Measurements from ENCODE around the gene TSPAN9.
A peak's percentile ranks its signal among the peaks of the same experiment; 100 is the strongest.

TSPAN9 gene

DNA sequence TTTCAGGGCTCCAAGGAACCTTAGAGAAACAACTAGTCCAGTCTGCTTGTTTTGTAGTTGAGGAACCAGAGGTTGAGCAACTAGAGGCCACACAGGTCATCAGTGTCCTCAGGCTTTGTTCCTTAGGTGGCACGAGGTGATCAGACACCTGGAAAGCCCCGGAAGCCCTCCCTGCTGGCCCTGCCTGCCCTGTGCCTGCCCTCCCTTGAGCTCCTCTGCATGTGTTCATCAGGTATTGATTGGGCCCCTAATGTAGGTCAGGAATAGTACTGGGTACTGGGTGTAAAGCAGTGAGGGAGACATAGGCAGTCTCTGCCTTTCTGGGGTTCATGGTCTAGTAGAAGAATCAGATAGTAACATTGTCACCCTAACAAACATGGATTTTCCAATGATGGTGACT, 114.3 kb downstream of the TSPAN9 start:
- no peaks in the 10 kb centered on the region for H3K27me3 ChIP-seq (ENCODE audit: control insufficient read depth in 5 of 5, insufficient read depth in 4 of 5, low read length in 5 of 5)
- peaks cover 0 to 35% (median 0%) of the 10 kb centered on the region in 5 donors for H3K4me1 ChIP-seq (ENCODE audit: control insufficient read depth in 5 of 5, insufficient read depth in 5 of 5, low read length in 5 of 5)
- no peak overlapping the region for H3K27ac ChIP-seq (ENCODE audit: low read depth, low read length)
- H3K4me3 ChIP-seq (ENCODE audit: low read depth in 1 of 5, low read length in 5 of 5): no peak overlapping the region
- H3K9me3 ChIP-seq (ENCODE audit: control insufficient read depth in 5 of 5, low read length in 5 of 5): no peaks in the 10 kb centered on the region
- H3K36me3 ChIP-seq (ENCODE audit: control insufficient read depth in 5 of 5, insufficient read depth in 5 of 5, low read length in 5 of 5): no peaks in the 10 kb centered on the region
- H3K9ac ChIP-seq (ENCODE audit: low read length in 5 of 5): no peak overlapping the region

DNA sequence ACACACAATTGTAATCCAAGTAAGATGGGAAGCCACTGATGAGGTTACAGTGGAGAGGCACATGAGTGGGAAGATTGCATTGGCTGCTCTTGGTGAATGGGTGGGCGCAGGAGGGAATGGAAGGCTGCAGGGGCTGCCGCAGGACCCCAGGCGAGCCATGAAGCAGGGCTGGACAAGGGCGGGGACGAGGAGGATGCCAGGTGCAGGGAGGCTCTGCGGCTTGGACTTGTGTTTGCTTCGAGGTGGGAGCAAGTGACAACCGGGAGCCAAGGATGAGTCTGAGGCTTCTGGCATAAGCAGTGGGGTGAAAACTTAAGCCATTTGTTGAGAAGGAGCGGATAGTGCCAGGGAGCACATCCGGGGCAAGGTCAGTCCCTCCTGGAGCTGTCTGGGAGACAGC, 115.0 kb downstream of the TSPAN9 start:
- Histone ChIP-seq H3K36me3 (ENCODE audit: control insufficient read depth in 5 of 5, insufficient read depth in 5 of 5, low read length in 5 of 5) (no peaks in the 10 kb centered on the region), H3K27me3 (ENCODE audit: control insufficient read depth in 5 of 5, insufficient read depth in 4 of 5, low read length in 5 of 5) (no peaks in the 10 kb centered on the region), H3K27ac (ENCODE audit: low read depth, low read length) (no peak overlapping the region), H3K9ac (ENCODE audit: low read length in 5 of 5) (no peak overlapping the region), H3K9me3 (ENCODE audit: control insufficient read depth in 5 of 5, low read length in 5 of 5) (no peaks in the 10 kb centered on the region), H3K4me1 (ENCODE audit: control insufficient read depth in 5 of 5, insufficient read depth in 5 of 5, low read length in 5 of 5) (peaks cover 0 to 27% (median 0%) of the 10 kb centered on the region in 5 donors), H3K4me3 (ENCODE audit: low read depth in 1 of 5, low read length in 5 of 5) (no peak overlapping the region)

GRCh38 chr12:3193131-3193530, 116.0 kb downstream of the TSPAN9 start:
- Histone ChIP-seq H3K27ac (ENCODE audit: low read depth, low read length) (no peak overlapping the region), H3K27me3 (ENCODE audit: control insufficient read depth in 5 of 5, insufficient read depth in 4 of 5, low read length in 5 of 5) (no peaks in the 10 kb centered on the region), H3K9ac (ENCODE audit: low read length in 5 of 5) (no peak overlapping the region), H3K36me3 (ENCODE audit: control insufficient read depth in 5 of 5, insufficient read depth in 5 of 5, low read length in 5 of 5) (no peaks in the 10 kb centered on the region), H3K4me3 (ENCODE audit: low read depth in 1 of 5, low read length in 5 of 5) (no peak overlapping the region), H3K4me1 (ENCODE audit: control insufficient read depth in 5 of 5, insufficient read depth in 5 of 5, low read length in 5 of 5) (peaks cover 0 to 18% (median 0%) of the 10 kb centered on the region in 5 donors), H3K9me3 (ENCODE audit: control insufficient read depth in 5 of 5, low read length in 5 of 5) (no peaks in the 10 kb centered on the region)

GRCh38 chr12:3193755-3194154, 116.6 kb downstream of the TSPAN9 start:
- no peaks in the 10 kb centered on the region for H3K27me3 ChIP-seq (ENCODE audit: control insufficient read depth in 5 of 5, insufficient read depth in 4 of 5, low read length in 5 of 5)

GRCh38 chr12:3195337-3195736, 118.2 kb downstream of the TSPAN9 start:
- H3K27me3 ChIP-seq (ENCODE audit: control insufficient read depth in 5 of 5, insufficient read depth in 4 of 5, low read length in 5 of 5): peaks cover 0 to 10% (median 0%) of the 10 kb centered on the region in 5 donors
- no peak overlapping the region for H3K4me3 ChIP-seq (ENCODE audit: low read depth in 1 of 5, low read length in 5 of 5)
- H3K9ac ChIP-seq (ENCODE audit: low read length in 5 of 5): no peak overlapping the region
- H3K36me3 ChIP-seq (ENCODE audit: control insufficient read depth in 5 of 5, insufficient read depth in 5 of 5, low read length in 5 of 5): no peaks in the 10 kb centered on the region
- H3K27ac ChIP-seq (ENCODE audit: low read depth, low read length): no peak overlapping the region
- no peaks in the 10 kb centered on the region for H3K9me3 ChIP-seq (ENCODE audit: control insufficient read depth in 5 of 5, low read length in 5 of 5)
- H3K4me1 ChIP-seq (ENCODE audit: control insufficient read depth in 5 of 5, insufficient read depth in 5 of 5, low read length in 5 of 5): peaks cover 0 to 24% (median 14%) of the 10 kb centered on the region in 5 donors

More at GRCh38 chr12:3193755-3194154, 116.6 kb downstream of the TSPAN9 start:
- no peak overlapping the region for H3K4me3 ChIP-seq (ENCODE audit: low read depth in 1 of 5, low read length in 5 of 5)
- H3K9ac ChIP-seq (ENCODE audit: low read length in 5 of 5): no peak overlapping the region
- H3K27ac ChIP-seq (ENCODE audit: low read depth, low read length): no peak overlapping the region
- H3K36me3 ChIP-seq (ENCODE audit: control insufficient read depth in 5 of 5, insufficient read depth in 5 of 5, low read length in 5 of 5): no peaks in the 10 kb centered on the region
- H3K9me3 ChIP-seq (ENCODE audit: control insufficient read depth in 5 of 5, low read length in 5 of 5): no peaks in the 10 kb centered on the region
- H3K4me1 ChIP-seq (ENCODE audit: control insufficient read depth in 5 of 5, insufficient read depth in 5 of 5, low read length in 5 of 5): peaks cover 0 to 12% (median 0%) of the 10 kb centered on the region in 5 donors

GRCh38 chr12:3195859-3196483, 118.8 kb downstream of the TSPAN9 start:
- Histone ChIP-seq H3K9ac (ENCODE audit: low read length in 5 of 5) (no peak overlapping the region), H3K4me1 (ENCODE audit: control insufficient read depth in 5 of 5, insufficient read depth in 5 of 5, low read length in 5 of 5) (peaks cover under 1 to 26% (median 20%) of the 10 kb centered on the region in 5 donors), H3K27ac (ENCODE audit: low read depth, low read length) (no peak overlapping the region)

DNA sequence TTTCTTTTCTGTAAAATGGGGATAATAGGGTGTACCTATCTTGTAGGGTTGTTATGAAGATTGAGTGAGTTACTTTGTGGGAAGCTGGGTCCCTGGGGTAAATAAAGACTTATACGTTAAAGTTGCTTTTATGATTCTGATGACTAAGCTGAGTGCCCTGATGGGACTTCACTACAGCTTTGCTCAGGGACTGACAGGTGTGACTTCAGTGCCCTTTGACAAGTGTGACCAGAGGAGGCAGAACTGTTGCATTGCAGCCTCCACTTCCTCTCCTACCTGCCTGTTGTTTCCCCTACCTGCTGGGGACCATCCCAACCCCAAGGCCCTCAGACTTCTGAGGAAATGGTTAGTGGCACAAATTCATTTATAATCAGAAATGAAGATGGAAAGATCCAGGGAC, 119.3 kb downstream of the TSPAN9 start:
- Histone ChIP-seq H3K4me1 (ENCODE audit: control insufficient read depth in 5 of 5, insufficient read depth in 5 of 5, low read length in 5 of 5) (peaks cover 1 to 28% (median 23%) of the 10 kb centered on the region in 5 donors), H3K4me3 (ENCODE audit: low read depth in 1 of 5, low read length in 5 of 5) (no peak overlapping the region), H3K36me3 (ENCODE audit: control insufficient read depth in 5 of 5, insufficient read depth in 5 of 5, low read length in 5 of 5) (no peaks in the 10 kb centered on the region), H3K9me3 (ENCODE audit: control insufficient read depth in 5 of 5, low read length in 5 of 5) (no peaks in the 10 kb centered on the region), H3K27ac (ENCODE audit: low read depth, low read length) (no peak overlapping the region), H3K27me3 (ENCODE audit: control insufficient read depth in 5 of 5, insufficient read depth in 4 of 5, low read length in 5 of 5) (peaks cover 0 to 10% (median 3%) of the 10 kb centered on the region in 5 donors), H3K9ac (ENCODE audit: low read length in 5 of 5) (no peak overlapping the region)

More at GRCh38 chr12:3195859-3196483, 118.8 kb downstream of the TSPAN9 start:
- Histone ChIP-seq H3K4me3 (ENCODE audit: low read depth in 1 of 5, low read length in 5 of 5) (no peak overlapping the region), H3K9me3 (ENCODE audit: control insufficient read depth in 5 of 5, low read length in 5 of 5) (no peaks in the 10 kb centered on the region), H3K36me3 (ENCODE audit: control insufficient read depth in 5 of 5, insufficient read depth in 5 of 5, low read length in 5 of 5) (no peaks in the 10 kb centered on the region), H3K27me3 (ENCODE audit: control insufficient read depth in 5 of 5, insufficient read depth in 4 of 5, low read length in 5 of 5) (peaks cover 0 to 10% (median 0%) of the 10 kb centered on the region in 5 donors)

DNA sequence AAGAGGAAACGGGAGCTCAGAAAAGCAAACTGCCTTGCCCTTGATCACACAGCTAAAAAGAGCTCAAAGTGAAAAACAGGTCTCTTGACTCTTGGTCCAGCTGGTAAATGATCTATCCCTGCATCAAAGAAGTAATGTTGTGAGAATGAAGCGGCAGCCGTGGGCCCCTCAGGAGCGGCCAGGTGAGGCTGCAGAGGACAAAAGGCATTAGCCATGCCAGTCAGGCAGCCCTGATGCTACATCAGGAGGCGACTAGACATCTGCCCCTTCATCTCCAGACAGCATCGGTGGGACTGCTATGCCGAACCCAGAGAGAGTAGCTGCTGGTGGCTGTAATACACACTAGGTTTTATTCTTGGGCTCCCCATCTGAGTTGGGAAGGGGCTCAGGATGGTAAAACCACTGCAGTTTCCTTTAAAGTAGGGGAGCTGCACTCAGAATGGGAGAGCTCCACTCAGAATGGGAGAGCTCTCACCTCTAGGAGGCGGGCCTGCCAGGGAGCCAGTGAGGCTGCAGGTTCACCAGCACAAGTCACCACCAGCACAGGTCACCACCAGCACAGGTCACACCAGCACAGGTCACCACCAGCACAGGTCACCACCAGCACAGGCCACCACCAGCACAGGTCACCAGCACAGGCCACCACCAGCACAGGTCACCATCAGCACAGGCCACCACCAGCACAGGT, 120.1 kb downstream of the TSPAN9 start:
- H3K4me3 ChIP-seq (ENCODE audit: low read depth in 1 of 5, low read length in 5 of 5): no peak overlapping the region
- no peak overlapping the region for H3K27ac ChIP-seq (ENCODE audit: low read depth, low read length)
- no peaks in the 10 kb centered on the region for H3K9me3 ChIP-seq (ENCODE audit: control insufficient read depth in 5 of 5, low read length in 5 of 5)
- H3K9ac ChIP-seq (ENCODE audit: low read length in 5 of 5): no peak overlapping the region
- no peaks in the 10 kb centered on the region for H3K36me3 ChIP-seq (ENCODE audit: control insufficient read depth in 5 of 5, insufficient read depth in 5 of 5, low read length in 5 of 5)
- peaks cover 1 to 28% (median 23%) of the 10 kb centered on the region in 5 donors for H3K4me1 ChIP-seq (ENCODE audit: control insufficient read depth in 5 of 5, insufficient read depth in 5 of 5, low read length in 5 of 5)
- H3K27me3 ChIP-seq (ENCODE audit: control insufficient read depth in 5 of 5, insufficient read depth in 4 of 5, low read length in 5 of 5): peaks cover 0 to 16% (median 6%) of the 10 kb centered on the region in 5 donors

DNA sequence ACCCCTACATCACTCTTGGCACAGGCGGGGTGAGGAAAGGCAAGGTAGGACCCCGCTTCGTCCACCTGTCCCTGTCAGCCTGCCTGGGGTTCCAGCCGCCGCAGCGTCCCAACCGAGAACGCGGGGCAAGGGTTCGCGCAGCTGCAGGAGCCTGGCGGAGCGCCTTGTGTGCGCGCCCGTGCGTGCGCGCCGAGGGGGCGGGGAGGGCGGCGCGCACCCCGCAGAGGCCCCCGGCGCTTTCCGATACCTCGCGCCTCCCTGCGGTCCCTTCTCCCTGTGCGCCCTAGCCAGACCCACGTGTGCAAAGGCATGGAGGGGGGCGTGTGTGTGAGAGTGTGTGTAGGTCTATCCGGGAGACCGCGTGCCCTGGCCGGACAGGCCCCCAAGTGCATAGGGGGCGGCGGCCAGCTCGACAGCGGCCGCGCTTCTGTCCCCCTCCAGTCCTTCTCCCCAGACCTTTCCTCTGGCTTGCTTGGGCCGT, 122.4 kb downstream of the TSPAN9 start:
- no peak overlapping the region for H3K27ac ChIP-seq (ENCODE audit: low read depth, low read length)
- peaks cover 0 to 18% (median 6%) of the 10 kb centered on the region in 5 donors for H3K27me3 ChIP-seq (ENCODE audit: control insufficient read depth in 5 of 5, insufficient read depth in 4 of 5, low read length in 5 of 5)
- H3K36me3 ChIP-seq (ENCODE audit: control insufficient read depth in 5 of 5, insufficient read depth in 5 of 5, low read length in 5 of 5): no peaks in the 10 kb centered on the region
- H3K9ac ChIP-seq (ENCODE audit: low read length in 5 of 5): no peak overlapping the region
- peaks cover 1 to 37% (median 25%) of the 10 kb centered on the region in 5 donors for H3K4me1 ChIP-seq (ENCODE audit: control insufficient read depth in 5 of 5, insufficient read depth in 5 of 5, low read length in 5 of 5)
- peak overlapping the region; percentile 50 to 65 (median 58) for H3K4me3 ChIP-seq (ENCODE audit: low read depth in 1 of 5, low read length in 5 of 5)
- no peaks in the 10 kb centered on the region for H3K9me3 ChIP-seq (ENCODE audit: control insufficient read depth in 5 of 5, low read length in 5 of 5)

- H3K9ac ChIP-seq (ENCODE audit: low read length in 5 of 5): no peak overlapping the region
These were observed 122.9 kb downstream of the TSPAN9 start for GRCh38 chr12:3200032-3200617.

More at GRCh38 chr12:3200032-3200617, 122.9 kb downstream of the TSPAN9 start:
- Histone ChIP-seq H3K27ac (ENCODE audit: low read depth, low read length) (no peak overlapping the region), H3K27me3 (ENCODE audit: control insufficient read depth in 5 of 5, insufficient read depth in 4 of 5, low read length in 5 of 5) (peaks cover 0 to 18% (median 6%) of the 10 kb centered on the region in 5 donors), H3K9me3 (ENCODE audit: control insufficient read depth in 5 of 5, low read length in 5 of 5) (no peaks in the 10 kb centered on the region), H3K4me1 (ENCODE audit: control insufficient read depth in 5 of 5, insufficient read depth in 5 of 5, low read length in 5 of 5) (peaks cover 1 to 37% (median 25%) of the 10 kb centered on the region in 5 donors), H3K36me3 (ENCODE audit: control insufficient read depth in 5 of 5, insufficient read depth in 5 of 5, low read length in 5 of 5) (no peaks in the 10 kb centered on the region), H3K4me3 (ENCODE audit: low read depth in 1 of 5, low read length in 5 of 5) (peak overlapping the region; percentile 50 to 65 (median 58))
